Endothelial cell of umbilical vein (primary cell): Measurements from ENCODE around the gene RGS6. TPM values are rescaled to one million over a fixed set of nuclear protein-coding genes. Genes with fewer than 3 reads are reported as not detected.

Experiments used
- BruUV-seq: library from RNA; stranded (reverse); fragments of 400-500 nt; replicated peaks from 2 replicates; lab custom pipeline; 2021; lab: Mats Ljungman, UMichigan
- CTCF ChIA-PET: fragments of 300-600, 350-600 bp; sonication (Branson Sonifier 250); formaldehyde crosslinking; loops from one replicate; lab custom pipeline; 2021; ENCODE audit warnings: antibody characterized with exemption, inconsistent platforms; lab: Charles Lee
- POLR2A ChIA-PET: fragments of 300-600, 350-600 bp; sonication (Branson Sonifier 250); formaldehyde crosslinking; loops from one replicate; lab custom pipeline; 2021; ENCODE audit warnings: antibody characterized with exemption, inconsistent platforms; lab: Charles Lee
- DNase-seq: peaks from one replicate; pipeline ENCODE4 v3.0.0-alpha.2; 2011; ENCODE audit warnings: low read depth, low spot score
- FAIRE-seq: peaks from 2 replicates; lab custom pipeline; 2011; peaks lifted over from hg19 to GRCh38; lab: Jason Lieb, UNC
- H2AFZ ChIP-seq: 2 replicates; pipeline ENCODE4 v1.6.0; 2012; ENCODE audit warnings: low read depth, low read length, control low read depth, inconsistent platforms
- H3K27ac ChIP-seq: 2 replicates; pipeline ENCODE4 v1.5.1; 2011; ENCODE audit warnings: low read depth, mild to moderate bottlenecking, control low read depth, low read length, moderate library complexity; ENCODE audit not compliant: insufficient read depth
- H3K27me3 ChIP-seq, 2 experiments: 2 replicates each; pipeline versions ENCODE4 v1.6.0 to v1.6.1; 2011; ENCODE audit warnings: low read length in 2 of 2, mixed read lengths in 1 of 2; ENCODE audit not compliant: control insufficient read depth in 2 of 2, insufficient read depth in 2 of 2
- H3K36me3 ChIP-seq, 2 experiments: 2 replicates in 1 of 2; 3 replicates in 1 of 2; pipeline ENCODE4 v1.5.1; 2011; ENCODE audit warnings: low read length in 2 of 2, mild to moderate bottlenecking in 1 of 2, moderate library complexity in 1 of 2; ENCODE audit not compliant: control insufficient read depth in 2 of 2, insufficient read depth in 2 of 2; ENCODE audit errors: extremely low read depth in 1 of 2
- H3K4me1 ChIP-seq: 3 replicates; pipeline ENCODE4 v1.5.1; 2011; ENCODE audit warnings: mild to moderate bottlenecking, low read length; ENCODE audit not compliant: control insufficient read depth, insufficient read depth; ENCODE audit errors: extremely low read depth
- H3K4me2 ChIP-seq: 2 replicates; pipeline ENCODE4 v1.6.1; 2011; ENCODE audit warnings: low read length, control low read depth, mixed read lengths; ENCODE audit not compliant: insufficient read depth
- H3K4me3 ChIP-seq, 3 experiments: fragments of 200-600 bp in 1 of 3; sonication (generic), shearing (Covaris generic) in 1 of 3; replicated peaks in 1 of 3; 2 replicates each; pipeline ENCODE4 v1.5.1; 2011 to 2016; ENCODE audit warnings: control low read depth in 3 of 3, low read length in 3 of 3, mild to moderate bottlenecking in 2 of 3, inconsistent platforms in 1 of 3, low read depth in 1 of 3, moderate library complexity in 1 of 3; ENCODE audit not compliant: insufficient read depth in 1 of 3
- H3K79me2 ChIP-seq: 2 replicates; pipeline ENCODE4 v1.6.0; 2012; ENCODE audit warnings: low read length, inconsistent platforms; ENCODE audit not compliant: control insufficient read depth, insufficient read depth
- H3K9ac ChIP-seq: replicated peaks from 2 replicates; pipeline ENCODE3; 2011; ENCODE audit warnings: low read length, control low read depth; ENCODE audit not compliant: insufficient read depth; ENCODE audit errors: extremely low read depth
- H3K9me1 ChIP-seq: replicated peaks from 3 replicates; pipeline ENCODE4 v1.6.0; 2011; ENCODE audit warnings: mild to moderate bottlenecking, low read length; ENCODE audit not compliant: control insufficient read depth, insufficient read depth; ENCODE audit errors: extremely low read depth
- H3K9me3 ChIP-seq: replicated peaks from 2 replicates; pipeline ENCODE4 v1.5.1; 2012; ENCODE audit warnings: low read length, inconsistent platforms; ENCODE audit not compliant: control insufficient read depth, insufficient read depth
- H4K20me1 ChIP-seq: replicated peaks from 2 replicates; pipeline ENCODE3; 2011; ENCODE audit warnings: mild to moderate bottlenecking, low read length; ENCODE audit not compliant: control insufficient read depth, insufficient read depth; ENCODE audit errors: extremely low read depth
- EZH2 ChIP-seq: IDR thresholded peaks from 2 replicates; pipeline ENCODE4 v1.6.1; 2012; ENCODE audit warnings: borderline replicate concordance, low read depth, mild to moderate bottlenecking, moderate library complexity, low read length, inconsistent platforms; ENCODE audit not compliant: severe bottlenecking
- FOS ChIP-seq: IDR thresholded peaks from 2 replicates; pipeline ENCODE4 v1.6.1; 2011; ENCODE audit warnings: mild to moderate bottlenecking, low read length, moderate library complexity, borderline replicate concordance; ENCODE audit not compliant: insufficient read depth
- GATA2 ChIP-seq: IDR thresholded peaks from 2 replicates; pipeline ENCODE4 v1.7.0; 2011; ENCODE audit warnings: low read depth, mild to moderate bottlenecking, moderate library complexity, mixed read lengths, low read length; ENCODE audit not compliant: insufficient read length, insufficient read depth
- JUN ChIP-seq: IDR thresholded peaks from 2 replicates; pipeline ENCODE4 v1.6.1; 2011; ENCODE audit warnings: borderline replicate concordance, low read depth; ENCODE audit not compliant: insufficient read length, insufficient read depth
- MYC ChIP-seq: IDR thresholded peaks from one replicate; pipeline ENCODE4 v1.6.1; 2011; ENCODE audit warnings: mild to moderate bottlenecking, low read depth, low read length
- POLR2A ChIP-seq: IDR thresholded peaks from 2 replicates; pipeline ENCODE4 v1.6.1; 2012; ENCODE audit warnings: low read depth, mild to moderate bottlenecking, control low read depth, low read length
- POLR2AphosphoS5 ChIP-seq: IDR thresholded peaks from 2 replicates; pipeline ENCODE4 v1.6.1; 2012; ENCODE audit warnings: low read depth, mild to moderate bottlenecking, control low read depth, low read length, moderate library complexity; ENCODE audit not compliant: insufficient read depth
- dilution Hi-C: fragments of 300-500 bp; cut with MboI; formaldehyde crosslinking; loops from one replicate; pipeline ENCODE4 v1.15.0; 2019; ENCODE audit warnings: low sequenced_read_pairs; ENCODE audit not compliant: extremely low pct_ligation_motif_present
- intact Hi-C: fragments of 100-400 bp; cut with micrococcal nuclease; formaldehyde crosslinking; loops from one replicate; pipeline ENCODE4 v1.10.0; 2022
- polyA plus RNA-seq, 4 experiments: library from polyadenylated mRNA; depleted of rRNA in 3 of 4; stranded (reverse) in 3 of 4; unstranded in 1 of 4; fragments of >200 nt; gene quantifications; 2 replicates each; pipeline versions ENCODE4 v1.2.1 to v1.2.3, GENCODE V29; 2011 to 2012; ENCODE audit warnings: missing spikeins in 1 of 4
- total RNA-seq: library from RNA; stranded (reverse); gene quantifications from 2 replicates; pipeline ENCODE4 v1.2.3, GENCODE V29; 2021
- TF ChIP-seq, protein P1 (sequence below), 2 donors: IDR thresholded peaks; 1 replicate in 1 of 2; 2 replicates in 1 of 2; pipeline ENCODE4 v1.5.1; 2011; ENCODE audit warnings: low read length in 2 of 2, mild to moderate bottlenecking in 2 of 2, moderate library complexity in 2 of 2, control low read depth in 1 of 2, inconsistent platforms in 1 of 2, low read depth in 1 of 2; ENCODE audit not compliant: insufficient read depth in 1 of 2; ENCODE audit errors: extremely low read depth in 1 of 2
- TF ChIP-seq, protein P2 (sequence below): IDR thresholded peaks from 2 replicates; pipeline ENCODE4 v1.6.1; 2011; ENCODE audit not compliant: insufficient read depth, insufficient read length

RGS6 gene
- total and polyA plus RNA-seq, 2 donors (not counting 3 experiments of a cell fraction or from before 2014, with no cell fraction given): not detected

DNA sequence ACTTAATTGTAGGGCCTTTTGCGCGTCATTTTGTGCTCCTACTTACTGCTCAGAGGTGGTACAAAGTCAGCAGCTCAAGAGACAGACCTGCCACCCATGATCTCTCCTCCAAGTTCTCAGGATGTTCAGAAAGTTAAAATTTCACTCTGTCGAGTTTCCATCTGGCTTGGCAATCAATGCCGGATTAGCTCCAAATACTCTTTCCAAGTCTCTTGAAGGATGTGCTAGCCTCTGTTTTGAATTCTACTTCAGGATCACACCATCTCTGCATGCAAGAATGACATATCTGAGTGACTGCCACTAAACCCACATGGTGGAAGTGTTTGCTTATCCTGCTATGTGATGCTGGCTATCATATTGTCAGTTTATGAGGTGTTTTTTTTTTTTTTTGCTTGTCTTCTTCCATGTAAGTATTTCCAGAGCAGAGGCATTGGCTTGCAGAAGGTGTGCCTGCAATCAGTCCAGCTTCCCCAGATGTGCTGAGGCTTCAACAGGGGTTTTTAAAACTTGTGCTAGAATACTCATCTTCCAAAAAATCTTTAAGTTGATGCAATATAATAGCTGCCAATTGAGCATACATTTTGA lies 125.6 kb downstream of the RGS6 start:
- dilution Hi-C loops: no loop called here
- ChIA-PET POLR2A (interaction anchor here (0.7 kb wide), 1 partner anchor 386 kb away, joined by 4 read pairs; no protein-coding TSS in a partner anchor), CTCF (no interaction called here)
- Histone ChIP-seq H3K9ac (no peak overlapping the region), H3K4me3 (no peak overlapping the region), H3K9me1 (no peaks in the 10 kb centered on the region), H2AFZ (no peak overlapping the region), H4K20me1 (no peaks in the 10 kb centered on the region), H3K4me2 (no peak overlapping the region), H3K9me3 (no peaks in the 10 kb centered on the region), H3K27ac (no peak overlapping the region), H3K27me3 (no peaks in the 10 kb centered on the region), H3K4me1 (no peaks in the 10 kb centered on the region), H3K79me2 (no peaks in the 10 kb centered on the region), H3K36me3 (no peaks in the 10 kb centered on the region)
- no peak for FAIRE-seq
- BruUV-seq: no TSS peak
- no peak for TF ChIP-seq JUN
- TF ChIP-seq, protein P1, sequence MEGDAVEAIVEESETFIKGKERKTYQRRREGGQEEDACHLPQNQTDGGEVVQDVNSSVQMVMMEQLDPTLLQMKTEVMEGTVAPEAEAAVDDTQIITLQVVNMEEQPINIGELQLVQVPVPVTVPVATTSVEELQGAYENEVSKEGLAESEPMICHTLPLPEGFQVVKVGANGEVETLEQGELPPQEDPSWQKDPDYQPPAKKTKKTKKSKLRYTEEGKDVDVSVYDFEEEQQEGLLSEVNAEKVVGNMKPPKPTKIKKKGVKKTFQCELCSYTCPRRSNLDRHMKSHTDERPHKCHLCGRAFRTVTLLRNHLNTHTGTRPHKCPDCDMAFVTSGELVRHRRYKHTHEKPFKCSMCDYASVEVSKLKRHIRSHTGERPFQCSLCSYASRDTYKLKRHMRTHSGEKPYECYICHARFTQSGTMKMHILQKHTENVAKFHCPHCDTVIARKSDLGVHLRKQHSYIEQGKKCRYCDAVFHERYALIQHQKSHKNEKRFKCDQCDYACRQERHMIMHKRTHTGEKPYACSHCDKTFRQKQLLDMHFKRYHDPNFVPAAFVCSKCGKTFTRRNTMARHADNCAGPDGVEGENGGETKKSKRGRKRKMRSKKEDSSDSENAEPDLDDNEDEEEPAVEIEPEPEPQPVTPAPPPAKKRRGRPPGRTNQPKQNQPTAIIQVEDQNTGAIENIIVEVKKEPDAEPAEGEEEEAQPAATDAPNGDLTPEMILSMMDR (IDR thresholded peaks at IDR 0.05; ENCODE audit: extremely low read depth in 1 of 2, insufficient read depth in 1 of 2, low read depth in 1 of 2, low read length in 2 of 2): no peak
- TF ChIP-seq, protein P2, sequence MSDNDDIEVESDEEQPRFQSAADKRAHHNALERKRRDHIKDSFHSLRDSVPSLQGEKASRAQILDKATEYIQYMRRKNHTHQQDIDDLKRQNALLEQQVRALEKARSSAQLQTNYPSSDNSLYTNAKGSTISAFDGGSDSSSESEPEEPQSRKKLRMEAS: no peak
- no peak for TF ChIP-seq EZH2
- TF ChIP-seq FOS: no peak
- TF ChIP-seq POLR2A: no peak
- TF ChIP-seq POLR2AphosphoS5: no peak
- TF ChIP-seq GATA2: no peak
- no peak for TF ChIP-seq MYC
- no peak for DNase-seq
- intact Hi-C loops: no loop called here
